HG02610 (cell line): Measurements from ENCODE around the gene CYP26A1.

ENCODE experiments used
- ATAC-seq: cut with Tn5 transposase; IDR thresholded peaks from one replicate; pipeline ENCODE4 v1.9.1; 2021; ENCODE audit warnings: mild to moderate bottlenecking, moderate library complexity; ENCODE audit not compliant: unreplicated experiment

CYP26A1 gene

DNA sequence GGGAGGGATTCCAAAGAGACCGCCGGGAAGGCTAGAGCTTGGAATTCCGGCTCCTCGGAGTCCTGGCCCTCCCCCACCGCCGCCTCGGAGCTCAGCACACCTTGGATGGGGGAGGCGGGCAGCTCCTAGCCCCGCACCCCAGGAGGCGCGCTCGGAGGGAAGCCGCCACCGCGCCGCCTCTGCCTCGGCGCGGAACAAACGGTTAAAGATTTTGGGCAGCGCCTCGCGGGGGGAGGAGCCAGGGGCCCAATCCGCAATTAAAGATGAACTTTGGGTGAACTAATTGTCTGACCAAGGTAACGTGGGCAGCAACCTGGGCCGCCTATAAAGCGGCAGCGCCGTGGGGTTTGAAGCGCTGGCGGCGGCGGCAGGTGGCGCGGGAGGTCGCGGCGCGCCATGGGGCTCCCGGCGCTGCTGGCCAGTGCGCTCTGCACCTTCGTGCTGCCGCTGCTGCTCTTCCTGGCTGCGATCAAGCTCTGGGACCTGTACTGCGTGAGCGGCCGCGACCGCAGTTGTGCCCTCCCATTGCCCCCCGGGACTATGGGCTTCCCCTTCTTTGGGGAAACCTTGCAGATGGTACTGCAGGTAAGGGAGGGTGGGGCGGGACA lies at the start of gene CYP26A1:
Gene CYP26A1 (plus strand): TSS at position 355 of the 608 bp plus-strand sequence. CDS start 42 bp downstream, at position 397.
- no peak for ATAC-seq

GRCh38 chr10:93026072-93026471 lies 47.6 kb upstream of the CYP26A1 start:
- no peak for ATAC-seq

- ATAC-seq = no peak
Observed at GRCh38 chr10:93027508-93027907, 46.2 kb upstream of the CYP26A1 start.

DNA sequence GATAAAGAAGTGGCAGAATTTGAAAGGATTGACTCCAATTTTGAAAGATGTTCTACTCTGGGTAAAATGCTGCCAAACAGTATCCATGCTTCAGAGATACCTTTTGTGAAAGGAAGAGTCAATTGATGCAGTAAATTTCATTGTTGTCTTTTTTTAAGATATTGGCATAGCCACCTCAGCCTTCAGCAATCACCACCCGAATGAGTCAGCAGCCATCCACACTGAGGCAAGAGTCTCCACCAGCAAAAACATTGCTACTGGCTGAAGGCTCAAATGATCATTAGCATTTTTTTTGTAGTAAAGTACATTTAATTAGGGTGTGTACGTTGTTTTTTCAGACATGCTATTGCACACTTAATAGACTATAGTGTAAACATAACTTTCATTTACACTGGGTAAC lies 44.8 kb upstream of the CYP26A1 start:
- no peak for ATAC-seq

GRCh38 chr10:93030409-93030808 lies 43.3 kb upstream of the CYP26A1 start:
- ATAC-seq = no peak

DNA sequence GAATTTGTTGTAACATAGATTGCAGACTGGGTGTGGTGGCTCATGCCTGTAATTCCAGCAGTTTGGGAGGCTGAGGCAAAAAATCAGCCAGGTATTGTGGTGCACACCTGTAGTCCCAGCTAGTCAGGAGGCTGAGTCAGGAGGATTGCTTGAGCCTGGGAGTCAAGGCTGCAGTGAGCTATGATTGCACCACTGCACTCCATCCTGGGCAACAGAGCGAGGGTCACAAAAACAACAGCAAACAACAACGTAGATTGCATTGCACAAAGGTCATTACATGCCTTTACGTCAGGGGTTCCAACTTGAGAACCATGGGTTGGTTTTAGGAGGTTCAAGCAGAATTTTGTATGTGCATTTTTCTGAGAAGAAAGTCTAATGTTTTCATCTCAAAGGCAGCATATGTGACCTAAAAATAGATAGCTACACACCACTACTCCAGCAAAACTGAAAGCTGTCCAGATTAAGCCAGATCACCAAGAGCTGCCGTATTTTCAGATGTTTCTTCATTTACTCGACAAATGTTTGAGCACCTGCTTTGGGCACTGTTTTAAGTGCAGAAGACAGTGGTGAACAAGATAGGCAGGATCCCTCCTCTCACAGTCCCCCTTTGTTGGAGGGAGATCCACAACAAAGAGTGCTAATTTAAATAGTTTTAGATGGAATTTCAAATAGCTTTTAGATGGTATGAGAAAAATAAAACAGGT lies 41.4 kb upstream of the CYP26A1 start:
- no peak for ATAC-seq

- ATAC-seq = no peak
Observed at GRCh38 chr10:93032809-93033137, 40.9 kb upstream of the CYP26A1 start.

- no peak for ATAC-seq
Observed at GRCh38 chr10:93034426-93034825, 39.3 kb upstream of the CYP26A1 start.

GRCh38 chr10:93039110-93039509 lies 34.6 kb upstream of the CYP26A1 start:
- no peak for ATAC-seq

DNA sequence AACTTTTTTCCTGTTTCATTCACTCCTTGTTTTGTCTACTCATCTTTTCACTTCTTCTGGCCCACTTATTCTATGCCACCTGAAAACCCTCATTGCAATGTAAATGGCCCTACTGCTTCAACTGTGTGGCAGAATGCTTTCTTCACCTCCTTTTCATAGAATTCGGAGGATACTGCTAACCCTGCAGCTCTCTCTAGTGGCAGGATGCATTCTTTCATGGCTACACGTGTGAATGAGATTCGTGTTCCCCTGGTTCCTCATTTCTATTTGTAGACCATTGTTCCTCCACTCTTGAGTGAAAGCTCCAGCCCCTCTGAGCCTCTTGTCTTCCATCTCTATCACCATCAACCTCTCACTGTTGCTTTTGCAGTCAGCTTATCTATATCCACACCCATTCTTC lies 34.0 kb upstream of the CYP26A1 start:
- no peak for ATAC-seq

DNA sequence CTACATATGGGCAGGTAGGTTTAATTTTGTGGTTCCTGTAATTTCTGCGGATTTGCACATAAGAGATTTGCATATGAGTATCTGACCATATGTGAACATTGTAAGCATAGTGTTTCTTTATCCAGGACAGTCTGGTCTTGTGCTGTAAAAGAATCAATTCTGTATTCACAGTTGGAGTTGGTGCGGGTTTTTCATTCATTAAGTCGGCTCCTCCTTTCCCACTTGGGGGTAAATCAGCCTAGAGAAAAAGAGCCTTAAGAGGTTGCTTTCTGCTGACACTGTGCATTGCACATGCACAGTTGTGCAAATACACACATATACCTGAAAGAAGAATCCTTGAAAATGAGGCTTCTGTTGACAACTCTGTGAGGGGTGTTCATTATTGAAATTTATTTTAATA lies 19.2 kb upstream of the CYP26A1 start:
- no peak for ATAC-seq

GRCh38 chr10:93058139-93058538 lies 15.6 kb upstream of the CYP26A1 start:
- ATAC-seq = no peak

GRCh38 chr10:93059975-93060886 lies 13.5 kb upstream of the CYP26A1 start, which contains the start of gene CYP26C1:
Gene CYP26C1 (plus strand): TSS chr10:93060798. CDS start chr10:93061264, 466 bp downstream.
- ATAC-seq = no peak

GRCh38 chr10:93060887-93061593 lies 12.7 kb upstream of the CYP26A1 start:
- ATAC-seq = no peak

GRCh38 chr10:93061594-93062513 lies 11.8 kb upstream of the CYP26A1 start:
- no peak for ATAC-seq

DNA sequence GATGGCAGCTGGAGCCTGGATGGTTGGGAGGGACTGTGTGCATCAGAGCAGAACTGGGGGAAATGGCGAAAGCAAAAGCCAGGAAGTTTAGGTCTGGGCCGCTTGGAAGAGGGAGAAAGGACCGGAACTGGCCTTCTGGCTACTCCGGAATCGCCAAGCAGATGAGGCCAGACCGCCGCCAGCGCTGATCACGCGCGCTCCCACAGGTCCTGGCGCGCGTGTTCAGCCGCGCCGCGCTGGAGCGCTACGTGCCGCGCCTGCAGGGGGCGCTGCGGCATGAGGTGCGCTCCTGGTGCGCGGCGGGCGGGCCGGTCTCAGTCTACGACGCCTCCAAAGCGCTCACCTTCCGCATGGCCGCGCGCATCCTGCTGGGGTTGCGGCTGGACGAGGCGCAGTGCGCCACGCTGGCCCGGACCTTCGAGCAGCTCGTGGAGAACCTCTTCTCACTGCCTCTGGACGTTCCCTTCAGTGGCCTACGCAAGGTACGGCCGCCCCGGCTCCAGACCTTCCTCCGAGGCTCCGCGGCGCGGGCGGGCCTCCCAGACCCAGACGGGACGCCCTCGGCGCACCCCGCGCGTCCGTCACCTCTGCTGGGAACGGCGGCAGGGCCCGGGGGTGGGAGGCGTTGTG lies 11.1 kb upstream of the CYP26A1 start:
- ATAC-seq = no peak

GRCh38 chr10:93063144-93063976 lies 10.3 kb upstream of the CYP26A1 start:
- ATAC-seq = no peak

DNA sequence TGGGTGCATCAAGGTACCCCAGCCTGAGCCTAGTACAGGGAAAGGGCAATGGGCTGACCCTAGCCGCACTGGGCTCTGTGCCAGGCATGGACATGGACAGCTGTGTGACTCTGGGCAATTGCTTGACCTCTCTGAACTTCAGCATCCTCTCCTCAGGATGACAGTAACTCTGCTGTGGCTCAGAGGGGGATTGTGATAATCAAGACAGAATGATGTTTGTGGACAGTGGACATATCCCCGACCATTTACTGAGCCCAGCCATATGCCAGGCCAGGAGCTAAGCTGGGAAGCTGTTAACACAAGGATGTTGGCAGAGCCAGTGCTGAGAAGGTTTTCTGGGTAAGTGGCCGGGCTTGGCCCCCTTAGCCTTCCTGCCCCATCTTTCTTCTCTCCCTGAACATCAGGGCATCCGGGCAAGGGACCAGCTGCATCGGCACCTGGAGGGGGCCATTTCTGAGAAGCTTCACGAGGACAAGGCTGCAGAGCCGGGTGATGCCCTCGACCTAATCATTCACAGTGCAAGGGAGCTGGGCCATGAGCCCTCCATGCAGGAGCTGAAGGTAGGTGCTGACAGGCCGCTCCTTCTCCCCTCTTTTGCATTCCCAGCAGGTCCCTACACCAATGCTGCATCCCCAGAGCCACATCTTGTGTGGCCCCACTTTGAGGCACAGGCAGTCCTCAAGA lies 9.6 kb upstream of the CYP26A1 start:
- ATAC-seq = no peak
